ENCODE results near the gene ATP11B.

- TF ChIP-seq FOXK2 (IDR thresholded peaks at IDR 0.05) (no peak), SP1 (IDR thresholded peaks at IDR 0.05) (no peak), BHLHE40 (IDR thresholded peaks at IDR 0.05; ENCODE audit: borderline replicate concordance) (no peak), CTBP1 (IDR thresholded peaks at IDR 0.05; ENCODE audit: borderline replicate concordance) (no peak), FOXM1 (IDR thresholded peaks at IDR 0.05; ENCODE audit: borderline replicate concordance) (no peak), NFRKB (IDR thresholded peaks at IDR 0.05) (no peak), ELF4 (IDR thresholded peaks at IDR 0.05) (no peak), TARDBP (IDR thresholded peaks at IDR 0.05) (no peak), HDGF (IDR thresholded peaks at IDR 0.05; ENCODE audit: borderline replicate concordance) (no peak), PKNOX1 (IDR thresholded peaks at IDR 0.05) (no peak), FOXA1 (IDR thresholded peaks at IDR 0.05) (no peak)
These were observed 128.5 kb downstream of the ATP11B start for GRCh38 chr3:182921665-182922355.

Measured in HEK293T (cell line).